IMR-90 (cell line): ENCODE measurements around the gene SP140. TPM values are rescaled to one million over a fixed set of nuclear protein-coding genes. Genes with fewer than 3 reads are reported as not detected.

Experiments used
- ATAC-seq: fragments of 200-7000 bp; cut with Tn5 transposase; 2 replicates; pipeline ENCODE4 v1.9.1; 2020; ENCODE audit warnings: low read depth, mild to moderate bottlenecking, moderate library complexity
- BruUV-seq: library from RNA; stranded (reverse); fragments of 400-500 nt; replicated peaks from 2 replicates; lab custom pipeline; 2021; lab: Mats Ljungman, UMichigan
- CTCF ChIA-PET: fragments of 300-600 bp; formaldehyde crosslinking; extraction: SDS; loops from one replicate; lab custom pipeline; 2021; ENCODE audit warnings: antibody characterized with exemption; lab: Yijun Ruan, JAX
- POLR2A ChIA-PET: fragments of 300-600 bp; sonication (Branson Sonifier 250); formaldehyde crosslinking; loops from one replicate; lab custom pipeline; 2022; ENCODE audit warnings: antibody characterized with exemption; ENCODE audit not compliant: unreplicated experiment; lab: Charles Lee
- DNase-seq: peaks from one replicate; pipeline ENCODE4 v3.0.0; 2013
- H2AFZ ChIP-seq: replicated peaks from 2 replicates; pipeline ENCODE3; 2013; ENCODE audit warnings: low read length, mild to moderate bottlenecking; ENCODE audit not compliant: poor library complexity
- H2AK5ac ChIP-seq: 2 replicates; pipeline ENCODE4 v1.6.1; 2013; ENCODE audit warnings: low read depth, low read length, inconsistent platforms
- H2AK9ac ChIP-seq: replicated peaks from 2 replicates; pipeline ENCODE3; 2013; ENCODE audit warnings: mild to moderate bottlenecking, low read depth, low read length, moderate library complexity; ENCODE audit not compliant: poor library complexity
- H2BK120ac ChIP-seq: 2 replicates; pipeline ENCODE4 v1.6.1; 2013; ENCODE audit warnings: low read depth, low read length, inconsistent platforms
- H2BK15ac ChIP-seq: 3 replicates; pipeline ENCODE4 v1.6.1; 2013; ENCODE audit warnings: low read depth, low read length, inconsistent platforms
- H2BK20ac ChIP-seq: 2 replicates; pipeline ENCODE4 v1.6.1; 2013; ENCODE audit warnings: low read depth, mild to moderate bottlenecking, inconsistent platforms, low read length, moderate library complexity
- H2BK5ac ChIP-seq: 2 replicates; pipeline ENCODE4 v1.6.1; 2013; ENCODE audit warnings: mild to moderate bottlenecking, low read depth, low read length, inconsistent platforms; ENCODE audit not compliant: poor library complexity, severe bottlenecking
- H3K14ac ChIP-seq: replicated peaks from 2 replicates; pipeline ENCODE4 v1.6.1; 2013; ENCODE audit warnings: low read depth, low read length, inconsistent platforms
- H3K18ac ChIP-seq: 2 replicates; pipeline ENCODE4 v1.6.1; 2013; ENCODE audit warnings: low read depth, low read length, control low read depth
- H3K23ac ChIP-seq: 2 replicates; pipeline ENCODE4 v1.6.1; 2013; ENCODE audit warnings: low read depth, low read length, inconsistent platforms
- H3K27ac ChIP-seq: 2 replicates; pipeline ENCODE4 v1.5.1; 2013; ENCODE audit warnings: mild to moderate bottlenecking, control low read depth, low read length; ENCODE audit not compliant: insufficient read depth
- H3K27me3 ChIP-seq: 2 replicates; pipeline ENCODE4 v1.6.1; 2013; ENCODE audit warnings: low read length; ENCODE audit not compliant: control insufficient read depth, insufficient read depth
- H3K36me3 ChIP-seq: 2 replicates; pipeline ENCODE4 v1.6.1; 2013; ENCODE audit warnings: low read length, mixed read lengths; ENCODE audit not compliant: control insufficient read depth, insufficient read depth
- H3K4ac ChIP-seq: 2 replicates; pipeline ENCODE4 v1.6.1; 2013; ENCODE audit warnings: low read depth, low read length, inconsistent platforms
- H3K4me1 ChIP-seq: 2 replicates; pipeline ENCODE4 v1.6.1; 2013; ENCODE audit warnings: low read length, mixed read lengths; ENCODE audit not compliant: control insufficient read depth, insufficient read depth
- H3K4me2 ChIP-seq: 2 replicates; pipeline ENCODE4 v1.6.1; 2013; ENCODE audit warnings: low read depth, mild to moderate bottlenecking, control low read depth, low read length, moderate library complexity
- H3K4me3 ChIP-seq: 2 replicates; pipeline ENCODE4 v1.5.1; 2013; ENCODE audit warnings: low read depth, mild to moderate bottlenecking, control low read depth, low read length, moderate library complexity; ENCODE audit not compliant: insufficient read depth
- H3K56ac ChIP-seq: 2 replicates; pipeline ENCODE4 v1.6.1; 2013; ENCODE audit warnings: low read length, inconsistent platforms; ENCODE audit not compliant: insufficient read depth; ENCODE audit errors: extremely low read depth
- H3K79me1 ChIP-seq, 2 experiments: 2 replicates each; pipeline ENCODE4 v1.6.1; 2013; ENCODE audit warnings: low read length in 2 of 2, inconsistent platforms in 1 of 2, low read depth in 1 of 2
- H3K9ac ChIP-seq: 2 replicates; pipeline ENCODE4 v1.6.1; 2013; ENCODE audit warnings: low read depth, low read length, control low read depth
- H3K9me1 ChIP-seq: 2 replicates; pipeline ENCODE4 v1.6.1; 2013; ENCODE audit warnings: low read length, inconsistent platforms; ENCODE audit not compliant: insufficient read depth
- H3K9me3 ChIP-seq: 2 replicates; pipeline ENCODE4 v1.6.1; 2013; ENCODE audit warnings: low read length; ENCODE audit not compliant: control insufficient read depth, insufficient read depth
- H4K20me1 ChIP-seq: 2 replicates; pipeline ENCODE4 v1.6.1; 2013; ENCODE audit warnings: low read length, inconsistent platforms; ENCODE audit not compliant: insufficient read depth
- H4K5ac ChIP-seq: 2 replicates; pipeline ENCODE4 v1.6.1; 2013; ENCODE audit warnings: mild to moderate bottlenecking, low read depth, low read length, control low read depth
- H4K8ac ChIP-seq, 2 experiments: 2 replicates each; pipeline ENCODE4 v1.6.1; 2013; ENCODE audit warnings: low read depth in 2 of 2, low read length in 2 of 2, control low read depth in 1 of 2, inconsistent platforms in 1 of 2
- H4K91ac ChIP-seq: 2 replicates; pipeline ENCODE4 v1.6.1; 2013; ENCODE audit warnings: low read depth, low read length, inconsistent platforms; ENCODE audit not compliant: insufficient read depth
- CEBPB ChIP-seq: IDR thresholded peaks from 2 replicates; pipeline ENCODE4 v1.6.1; 2012; ENCODE audit warnings: low read depth, low read length, improper control_type of control experiment
- RAD21 ChIP-seq: IDR thresholded peaks from 2 replicates; pipeline ENCODE4 v1.6.1; 2012; ENCODE audit warnings: low read length, improper control_type of control experiment
- USF2 ChIP-seq: fragments of 150-350 bp; IDR thresholded peaks from 2 replicates; pipeline ENCODE4 v1.6.1; 2017; ENCODE audit warnings: mild to moderate bottlenecking, antibody characterized with exemption, low read length, low read depth
- WGBS, 2 experiments: methylation state at CpG; one replicate each; pipeline versions ENCODE4 v1.1.5 to v1.1.7; 2013; ENCODE audit warnings: missing lambda C conversion rate in 2 of 2; ENCODE audit not compliant: insufficient read length in 1 of 2; ENCODE audit errors: extremely low coverage in 2 of 2; 5-methylcytosine and 5-hydroxymethylcytosine counted together
- dilution Hi-C: fragments of 300-500 bp; cut with HindIII; formaldehyde crosslinking; loops from one replicate; pipeline ENCODE4 v1.14.3; 2018; ENCODE audit warnings: low sequenced_read_pairs; ENCODE audit not compliant: unreplicated experiment
- in situ Hi-C: fragments of 300-500 bp; cut with MboI; formaldehyde crosslinking; loops from 3 replicates; pipeline ENCODE4 v1.14.3; 2019; ENCODE audit warnings: low sequenced_read_pairs, inconsistent platforms, mixed read lengths
- intact Hi-C: fragments of 100-400 bp; cut with micrococcal nuclease; formaldehyde crosslinking; loops from 2 replicates; pipeline ENCODE4 v1.10.0; 2022
- polyA plus RNA-seq, 3 experiments: library from polyadenylated mRNA; depleted of rRNA; stranded (reverse); fragments of >200 nt; gene quantifications; 2 replicates each; pipeline ENCODE4 v1.2.3, GENCODE V29; 2012; ENCODE audit warnings: low replicate concordance in 1 of 3
- total RNA-seq: library from RNA; depleted of rRNA; stranded (reverse); fragments of >200 nt; gene quantifications from 2 replicates; pipeline ENCODE4 v1.2.3, GENCODE V29; 2012

SP140 gene
- total and polyA plus RNA-seq, 2 of the 4 experiments (the other 2 are of a cell fraction): 1.4 TPM

GRCh38 chr2:230299618-230300017 is 74.1 kb downstream of the SP140 start:
- no peak overlapping the region for H2AK9ac ChIP-seq
- WGBS, 2 experiments: no CpG with 5 or more reads among the region's 2 CpGs
- no peak for DNase-seq
- POLR2A ChIA-PET: no interaction called here
- TF ChIP-seq RAD21: no peak
- TF ChIP-seq CEBPB: no peak
- TF ChIP-seq USF2: no peak
- no peak overlapping the region for H3K27ac ChIP-seq
- no peak overlapping the region for H2BK5ac ChIP-seq
- no peak overlapping the region for H3K23ac ChIP-seq
- H2BK20ac ChIP-seq: no peak overlapping the region
- intact Hi-C loops: no loop called here
- H2AFZ ChIP-seq: no peak overlapping the region
- peaks cover 2% of the 10 kb centered on the region; the same call in 1 of the 2 replicates for H3K9me3 ChIP-seq
- no peaks in the 10 kb centered on the region for H3K36me3 ChIP-seq
- CTCF ChIA-PET: no interaction called here
- no TSS peak for BruUV-seq
- H2BK15ac ChIP-seq: no peak overlapping the region
- H2BK120ac ChIP-seq: no peak overlapping the region
- no peak overlapping the region for H3K4me2 ChIP-seq
- no peak overlapping the region for H4K91ac ChIP-seq
- H4K8ac ChIP-seq: no peak overlapping the region
- no peaks in the 10 kb centered on the region for H4K20me1 ChIP-seq
- H2AK5ac ChIP-seq: no peak overlapping the region
- H3K14ac ChIP-seq: no peak overlapping the region
- no peak overlapping the region for H3K18ac ChIP-seq
- H3K4me3 ChIP-seq: no peak overlapping the region
- H3K9me1 ChIP-seq: no peaks in the 10 kb centered on the region
- H3K4ac ChIP-seq: no peak overlapping the region
- H3K27me3 ChIP-seq: peaks cover 1% of the 10 kb centered on the region; the same call in 1 of the 2 replicates
- no peak overlapping the region for H3K56ac ChIP-seq
- no peak overlapping the region for H3K9ac ChIP-seq
- in situ Hi-C loops: no loop called here
- dilution Hi-C loops: no loop called here
- no peaks in the 10 kb centered on the region for H3K79me1 ChIP-seq
- no peak for ATAC-seq
- no peaks in the 10 kb centered on the region for H3K4me1 ChIP-seq
- no peak overlapping the region for H4K5ac ChIP-seq
